Lower leg skin (tissue), 3 donors: Measurements from ENCODE around the gene SLC26A11.
"Not testable (repeated sequence)": the region's sequence is repeated elsewhere in the genome, so short reads cannot be mapped to it uniquely, and the experiment has no call there.

Source experiments
- POLR2A ChIP-seq, 2 donors: fragments of 450-650 bp; IDR thresholded peaks; one replicate each; pipeline ENCODE4 v1.6.1; 2016 to 2017; ENCODE audit warnings: antibody characterized with exemption in 2 of 2, mild to moderate bottlenecking in 1 of 2, moderate library complexity in 1 of 2
- TF ChIP-seq, protein P1 (sequence below), 3 donors: fragments of 450-650 bp; IDR thresholded peaks; one replicate each; pipeline ENCODE4 v1.5.1; 2016; ENCODE audit warnings: antibody characterized with exemption in 3 of 3, mild to moderate bottlenecking in 3 of 3, moderate library complexity in 2 of 3

DNA sequence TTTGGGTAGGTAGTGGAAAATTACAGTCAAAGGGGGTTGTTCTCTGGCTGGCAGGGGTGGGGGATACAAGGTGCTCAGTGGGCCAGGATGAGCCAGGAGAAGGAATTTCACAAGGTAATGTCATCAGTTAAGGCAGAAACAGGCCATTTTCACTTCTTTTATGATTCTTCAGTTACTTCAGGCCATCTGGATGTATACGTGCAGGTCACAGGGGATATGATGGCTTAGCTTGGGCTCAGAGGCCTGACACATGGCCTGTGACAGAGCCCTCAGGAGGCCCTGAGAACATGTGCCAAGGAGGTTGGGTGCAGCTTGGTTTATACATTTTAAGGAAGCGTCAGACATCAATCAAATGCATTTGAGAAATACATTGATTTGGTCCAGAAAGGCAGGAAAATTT is 38.1 kb downstream of the SLC26A11 start:
- TF ChIP-seq, protein P1, sequence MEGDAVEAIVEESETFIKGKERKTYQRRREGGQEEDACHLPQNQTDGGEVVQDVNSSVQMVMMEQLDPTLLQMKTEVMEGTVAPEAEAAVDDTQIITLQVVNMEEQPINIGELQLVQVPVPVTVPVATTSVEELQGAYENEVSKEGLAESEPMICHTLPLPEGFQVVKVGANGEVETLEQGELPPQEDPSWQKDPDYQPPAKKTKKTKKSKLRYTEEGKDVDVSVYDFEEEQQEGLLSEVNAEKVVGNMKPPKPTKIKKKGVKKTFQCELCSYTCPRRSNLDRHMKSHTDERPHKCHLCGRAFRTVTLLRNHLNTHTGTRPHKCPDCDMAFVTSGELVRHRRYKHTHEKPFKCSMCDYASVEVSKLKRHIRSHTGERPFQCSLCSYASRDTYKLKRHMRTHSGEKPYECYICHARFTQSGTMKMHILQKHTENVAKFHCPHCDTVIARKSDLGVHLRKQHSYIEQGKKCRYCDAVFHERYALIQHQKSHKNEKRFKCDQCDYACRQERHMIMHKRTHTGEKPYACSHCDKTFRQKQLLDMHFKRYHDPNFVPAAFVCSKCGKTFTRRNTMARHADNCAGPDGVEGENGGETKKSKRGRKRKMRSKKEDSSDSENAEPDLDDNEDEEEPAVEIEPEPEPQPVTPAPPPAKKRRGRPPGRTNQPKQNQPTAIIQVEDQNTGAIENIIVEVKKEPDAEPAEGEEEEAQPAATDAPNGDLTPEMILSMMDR (IDR thresholded peaks at IDR 0.05): not testable (repeated sequence)
- not testable (repeated sequence) for TF ChIP-seq POLR2A (IDR thresholded peaks at IDR 0.05)
